Caco-2 (cell line): Measurements from ENCODE around the gene ERVFRD-1. TPM values are rescaled to one million over a fixed set of nuclear protein-coding genes. Genes with fewer than 3 reads are reported as not detected.

Experiments
- BruUV-seq: library from RNA; stranded (reverse); fragments of 400-500 nt; replicated peaks from 2 replicates; lab custom pipeline; 2021; lab: Mats Ljungman, UMichigan
- CTCF ChIA-PET: fragments of 300-600 bp; sonication (Branson Sonifier 250); formaldehyde crosslinking; loops from one replicate; lab custom pipeline; 2022; ENCODE audit warnings: antibody characterized with exemption; lab: Charles Lee
- POLR2A ChIA-PET: fragments of 300-600 bp; sonication (Branson Sonifier 250); formaldehyde crosslinking; loops from one replicate; lab custom pipeline; 2022; ENCODE audit warnings: antibody characterized with exemption; lab: Charles Lee
- DNase-seq, 2 experiments: peaks; one replicate each; pipeline versions ENCODE4 v3.0.0 to v3.0.0-alpha.2; 2020 to 2022
- H3K27me3 ChIP-seq: replicated peaks from 2 replicates; pipeline ENCODE4 v1.6.0; 2011; ENCODE audit warnings: low read length; ENCODE audit not compliant: control insufficient read depth, insufficient read depth
- H3K36me3 ChIP-seq: 2 replicates; pipeline ENCODE4 v1.5.1; 2011; ENCODE audit warnings: low read length; ENCODE audit not compliant: control insufficient read depth, insufficient read depth
- H3K4me1 ChIP-seq: fragments of 250-450 bp; sonication (Bioruptor Pico); 2 replicates; pipeline ENCODE4 v1.5.1; 2020; ENCODE audit warnings: mild to moderate bottlenecking
- H3K4me3 ChIP-seq: 2 replicates; pipeline ENCODE4 v1.5.1; 2011; ENCODE audit warnings: low read depth, mild to moderate bottlenecking, control low read depth, low read length
- H3K9me3 ChIP-seq: fragments of 250-450 bp; sonication (Bioruptor Pico); 2 replicates; pipeline ENCODE4 v1.5.1; 2020; ENCODE audit warnings: mild to moderate bottlenecking, moderate library complexity
- H3K27ac Mint-ChIP-seq: one replicate; pipeline ENCODE4 v1.8.0; 2022; ENCODE audit warnings: mixed read lengths; ENCODE audit not compliant: unreplicated experiment
- H3K27me3 Mint-ChIP-seq: one replicate; pipeline ENCODE4 v1.8.0; 2022; ENCODE audit warnings: mixed read lengths; ENCODE audit not compliant: insufficient read depth, unreplicated experiment
- H3K36me3 Mint-ChIP-seq: one replicate; pipeline ENCODE4 v1.8.0; 2022; ENCODE audit warnings: mild to moderate bottlenecking, mixed read lengths; ENCODE audit not compliant: insufficient read depth, unreplicated experiment
- H3K4me1 Mint-ChIP-seq: one replicate; pipeline ENCODE4 v1.8.0; 2022; ENCODE audit warnings: low read depth, mixed read lengths; ENCODE audit not compliant: unreplicated experiment
- H3K4me3 Mint-ChIP-seq: one replicate; pipeline ENCODE4 v1.8.0; 2022; ENCODE audit warnings: mild to moderate bottlenecking, moderate library complexity, mixed read lengths; ENCODE audit not compliant: unreplicated experiment
- H3K9me3 Mint-ChIP-seq: one replicate; pipeline ENCODE4 v1.8.0; 2022; ENCODE audit warnings: mixed read lengths; ENCODE audit not compliant: unreplicated experiment
- intact Hi-C: fragments of 100-400 bp; cut with micrococcal nuclease; formaldehyde crosslinking; loops from one replicate; pipeline ENCODE4 v1.10.0; 2022; ENCODE audit not compliant: unreplicated experiment
- total RNA-seq: library from RNA; stranded (reverse); gene quantifications from 2 replicates; pipeline ENCODE4 v1.2.3, GENCODE V29; 2022
- TF ChIP-seq, protein P1 (sequence below), 2 experiments: fragments of 200-600 bp in 1 of 2; IDR thresholded peaks; 1 replicate in 1 of 2; 2 replicates in 1 of 2; pipeline versions ENCODE4 v1.5.1 to v1.8.0; 2011 to 2022; ENCODE audit warnings: antibody characterized with exemption in 1 of 2, control low read depth in 1 of 2, inconsistent platforms in 1 of 2, low read depth in 1 of 2, low read length in 1 of 2, mild to moderate bottlenecking in 1 of 2, moderate library complexity in 1 of 2; ENCODE audit not compliant: insufficient read depth in 1 of 2, severe bottlenecking in 1 of 2, unreplicated experiment in 1 of 2

Gene ERVFRD-1
- total RNA-seq, 1 experiment from 2014 or later, result 0.29 TPM

- H3K27ac Mint-ChIP-seq, result peak overlapping the region; percentile 97
- Histone ChIP-seq H3K27me3 (no peaks in the 10 kb centered on the region), H3K36me3 (no peaks in the 10 kb centered on the region), H3K9me3 (no peaks in the 10 kb centered on the region), H3K4me1 (peaks cover 31% of the 10 kb centered on the region), H3K4me3 (peak overlapping the region; percentile 100)
- peaks cover 26% of the 10 kb centered on the region for H3K4me1 Mint-ChIP-seq
- CTCF ChIA-PET, result interaction anchor here (1.0 kb wide), 1 partner anchor 481 kb away, joined by 3 read pairs; no protein-coding TSS in a partner anchor
- no peaks in the 10 kb centered on the region for H3K9me3 Mint-ChIP-seq
- POLR2A ChIA-PET, result no interaction called here
- peak overlapping the region; percentile 91 for H3K4me3 Mint-ChIP-seq
- no peaks in the 10 kb centered on the region for H3K27me3 Mint-ChIP-seq
- intact Hi-C loops, result loop anchor here (2.0 kb wide), 1 partner anchor 48 kb away; no protein-coding TSS in a partner anchor
- TF ChIP-seq, protein P1, sequence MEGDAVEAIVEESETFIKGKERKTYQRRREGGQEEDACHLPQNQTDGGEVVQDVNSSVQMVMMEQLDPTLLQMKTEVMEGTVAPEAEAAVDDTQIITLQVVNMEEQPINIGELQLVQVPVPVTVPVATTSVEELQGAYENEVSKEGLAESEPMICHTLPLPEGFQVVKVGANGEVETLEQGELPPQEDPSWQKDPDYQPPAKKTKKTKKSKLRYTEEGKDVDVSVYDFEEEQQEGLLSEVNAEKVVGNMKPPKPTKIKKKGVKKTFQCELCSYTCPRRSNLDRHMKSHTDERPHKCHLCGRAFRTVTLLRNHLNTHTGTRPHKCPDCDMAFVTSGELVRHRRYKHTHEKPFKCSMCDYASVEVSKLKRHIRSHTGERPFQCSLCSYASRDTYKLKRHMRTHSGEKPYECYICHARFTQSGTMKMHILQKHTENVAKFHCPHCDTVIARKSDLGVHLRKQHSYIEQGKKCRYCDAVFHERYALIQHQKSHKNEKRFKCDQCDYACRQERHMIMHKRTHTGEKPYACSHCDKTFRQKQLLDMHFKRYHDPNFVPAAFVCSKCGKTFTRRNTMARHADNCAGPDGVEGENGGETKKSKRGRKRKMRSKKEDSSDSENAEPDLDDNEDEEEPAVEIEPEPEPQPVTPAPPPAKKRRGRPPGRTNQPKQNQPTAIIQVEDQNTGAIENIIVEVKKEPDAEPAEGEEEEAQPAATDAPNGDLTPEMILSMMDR (IDR thresholded peaks at IDR 0.05; ENCODE audit: insufficient read depth in 1 of 2, low read depth in 1 of 2, low read length in 1 of 2, severe bottlenecking in 1 of 2, unreplicated experiment in 1 of 2), result no peak
- TSS peak; percentile 54 for BruUV-seq
- peak; percentile 42 to 49 for DNase-seq
- H3K36me3 Mint-ChIP-seq, result peaks cover 12% of the 10 kb centered on the region
Measured at GRCh38 chr6:11094411-11094851, 17.1 kb downstream of the ERVFRD-1 start.

GRCh38 chr6:11093626-11094410 lies 17.7 kb downstream of the ERVFRD-1 start, which contains the start of gene SMIM13:
TSS of gene SMIM13 (plus strand) at chr6:11093834. CDS start at chr6:11094314, 480 bp downstream.
- no peaks in the 10 kb centered on the region for H3K27me3 ChIP-seq
- H3K4me3 Mint-ChIP-seq, result peak within 1 kb of the TSS; percentile 91
- peaks cover 29% of the 10 kb centered on the region for H3K4me1 ChIP-seq
- intact Hi-C loops, result loop anchor here (1.0 to 2.0 kb wide), 2 partner anchors 17 to 49 kb away; partner anchors contain the start of gene ERVFRD-1
- no peaks in the 10 kb centered on the region for H3K9me3 ChIP-seq
- H3K9me3 Mint-ChIP-seq, result no peaks in the 10 kb centered on the region
- peak within 1 kb of the TSS; percentile 100 for H3K4me3 ChIP-seq
- DNase-seq, result peak; percentile 97
- TF ChIP-seq, protein P1 (IDR thresholded peaks at IDR 0.05; ENCODE audit: insufficient read depth in 1 of 2, low read depth in 1 of 2, low read length in 1 of 2, severe bottlenecking in 1 of 2, unreplicated experiment in 1 of 2), result peak in 1 of 2 experiments; percentile 47
- H3K4me1 Mint-ChIP-seq, result peaks cover 29% of the 10 kb centered on the region
- peaks cover 11% of the 10 kb centered on the region for H3K36me3 Mint-ChIP-seq
- H3K27me3 Mint-ChIP-seq, result no peaks in the 10 kb centered on the region
- no peaks in the 10 kb centered on the region for H3K36me3 ChIP-seq
- ChIA-PET POLR2A (interaction anchor here (0.5 to 1.0 kb wide), 5 partner anchors 13 to 408 kb away, joined by 3 to 5 read pairs (median 3); partner anchors contain the start of gene ERVFRD-1), CTCF (interaction anchor here (0.6 to 1.2 kb wide), 6 partner anchors 18 to 482 kb away, joined by 3 to 7 read pairs (median 4); partner anchors contain the start of gene ERVFRD-1)
- H3K27ac Mint-ChIP-seq, result peak within 1 kb of the TSS; percentile 97
- BruUV-seq, result no TSS peak

DNA sequence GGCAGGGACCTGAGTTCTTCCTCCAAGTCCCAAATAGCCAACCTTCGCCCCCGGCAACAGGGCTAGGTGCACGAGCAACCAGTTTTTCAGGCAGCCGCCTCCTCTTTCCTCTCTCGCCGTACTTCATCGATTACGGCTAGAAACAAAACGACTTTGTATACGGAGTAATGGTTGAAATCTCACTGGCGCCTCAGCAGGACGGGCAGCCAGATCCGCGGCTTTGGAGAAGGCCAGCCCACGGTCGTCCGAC lies 18.2 kb downstream of the ERVFRD-1 start:
- ChIA-PET CTCF (interaction anchor here (0.9 to 1.2 kb wide), 4 partner anchors 18 to 139 kb away, joined by 3 to 7 read pairs (median 4); partner anchors contain the start of gene ERVFRD-1), POLR2A (interaction anchor here (0.5 to 1.0 kb wide), 3 partner anchors 13 to 64 kb away, joined by 3 to 5 read pairs (median 3); partner anchors contain the start of gene ERVFRD-1)
- Mint-ChIP-seq H3K4me1 (peaks cover 29% of the 10 kb centered on the region), H3K36me3 (peaks cover 11% of the 10 kb centered on the region), H3K27me3 (no peaks in the 10 kb centered on the region), H3K4me3 (peak overlapping the region; percentile 91), H3K27ac (peak overlapping the region; percentile 97), H3K9me3 (no peaks in the 10 kb centered on the region)
- no peaks in the 10 kb centered on the region for H3K27me3 ChIP-seq
- H3K9me3 ChIP-seq, result no peaks in the 10 kb centered on the region
- H3K36me3 ChIP-seq, result no peaks in the 10 kb centered on the region
- DNase-seq, result no peak
- intact Hi-C loops, result loop anchor here (1.0 kb wide), 1 partner anchor 18 kb away; the partner anchor contains the start of gene ERVFRD-1
- H3K4me1 ChIP-seq, result peaks cover 24% of the 10 kb centered on the region
- TF ChIP-seq, protein P1 (IDR thresholded peaks at IDR 0.05; ENCODE audit: insufficient read depth in 1 of 2, low read depth in 1 of 2, low read length in 1 of 2, severe bottlenecking in 1 of 2, unreplicated experiment in 1 of 2), result no peak
- BruUV-seq, result no TSS peak
- peak overlapping the region; percentile 100 for H3K4me3 ChIP-seq
